Measurements from ENCODE around the gene TOB1. TPM values are rescaled to one million over a fixed set of nuclear protein-coding genes. Genes with fewer than 3 reads are reported as not detected.
"Not testable (repeated sequence)": the region's sequence is repeated elsewhere in the genome, so short reads cannot be mapped to it uniquely, and the experiment has no call there.

The TOB1 gene
- total RNA-seq, 1 donor from 2014 or later, result 15.5 TPM

DNA sequence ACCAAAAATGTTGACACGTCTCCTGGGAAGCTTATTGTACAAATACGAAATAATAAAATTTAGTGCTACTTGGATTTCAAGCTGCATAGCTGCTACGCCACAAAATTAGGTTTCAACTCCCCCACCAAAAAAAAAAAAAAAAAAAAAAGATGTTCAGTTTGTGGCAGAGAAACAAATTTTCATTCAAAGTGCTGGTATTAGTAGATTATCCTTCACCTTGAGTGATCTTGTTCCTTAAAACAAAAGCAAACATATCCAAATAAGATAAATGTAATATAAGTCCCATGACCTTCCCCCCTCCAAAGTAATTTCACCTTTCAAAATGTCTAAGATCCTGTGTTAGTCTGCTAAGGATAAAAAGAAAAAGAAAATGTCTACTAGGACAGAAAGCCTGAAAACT, 2.2 kb downstream of the TOB1 start:
- H3K27ac Mint-ChIP-seq (ENCODE audit: unreplicated experiment), result peak overlapping the region; percentile 25
- peaks cover 18% of the 10 kb centered on the region for H3K36me3 Mint-ChIP-seq (ENCODE audit: low read depth, unreplicated experiment)
- H3K9me3 Mint-ChIP-seq (ENCODE audit: unreplicated experiment), result no peaks in the 10 kb centered on the region
- DNase-seq (ENCODE audit: low spot score), result no peak
- peaks cover 25% of the 10 kb centered on the region for H3K4me1 Mint-ChIP-seq (ENCODE audit: unreplicated experiment)
- peaks cover 16% of the 10 kb centered on the region for H3K27me3 Mint-ChIP-seq (ENCODE audit: unreplicated experiment)
- no peak overlapping the region for H3K4me3 Mint-ChIP-seq (ENCODE audit: unreplicated experiment)
- TF ChIP-seq, protein P1, sequence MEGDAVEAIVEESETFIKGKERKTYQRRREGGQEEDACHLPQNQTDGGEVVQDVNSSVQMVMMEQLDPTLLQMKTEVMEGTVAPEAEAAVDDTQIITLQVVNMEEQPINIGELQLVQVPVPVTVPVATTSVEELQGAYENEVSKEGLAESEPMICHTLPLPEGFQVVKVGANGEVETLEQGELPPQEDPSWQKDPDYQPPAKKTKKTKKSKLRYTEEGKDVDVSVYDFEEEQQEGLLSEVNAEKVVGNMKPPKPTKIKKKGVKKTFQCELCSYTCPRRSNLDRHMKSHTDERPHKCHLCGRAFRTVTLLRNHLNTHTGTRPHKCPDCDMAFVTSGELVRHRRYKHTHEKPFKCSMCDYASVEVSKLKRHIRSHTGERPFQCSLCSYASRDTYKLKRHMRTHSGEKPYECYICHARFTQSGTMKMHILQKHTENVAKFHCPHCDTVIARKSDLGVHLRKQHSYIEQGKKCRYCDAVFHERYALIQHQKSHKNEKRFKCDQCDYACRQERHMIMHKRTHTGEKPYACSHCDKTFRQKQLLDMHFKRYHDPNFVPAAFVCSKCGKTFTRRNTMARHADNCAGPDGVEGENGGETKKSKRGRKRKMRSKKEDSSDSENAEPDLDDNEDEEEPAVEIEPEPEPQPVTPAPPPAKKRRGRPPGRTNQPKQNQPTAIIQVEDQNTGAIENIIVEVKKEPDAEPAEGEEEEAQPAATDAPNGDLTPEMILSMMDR (IDR thresholded peaks at IDR 0.05; ENCODE audit: unreplicated experiment), result no peak

DNA sequence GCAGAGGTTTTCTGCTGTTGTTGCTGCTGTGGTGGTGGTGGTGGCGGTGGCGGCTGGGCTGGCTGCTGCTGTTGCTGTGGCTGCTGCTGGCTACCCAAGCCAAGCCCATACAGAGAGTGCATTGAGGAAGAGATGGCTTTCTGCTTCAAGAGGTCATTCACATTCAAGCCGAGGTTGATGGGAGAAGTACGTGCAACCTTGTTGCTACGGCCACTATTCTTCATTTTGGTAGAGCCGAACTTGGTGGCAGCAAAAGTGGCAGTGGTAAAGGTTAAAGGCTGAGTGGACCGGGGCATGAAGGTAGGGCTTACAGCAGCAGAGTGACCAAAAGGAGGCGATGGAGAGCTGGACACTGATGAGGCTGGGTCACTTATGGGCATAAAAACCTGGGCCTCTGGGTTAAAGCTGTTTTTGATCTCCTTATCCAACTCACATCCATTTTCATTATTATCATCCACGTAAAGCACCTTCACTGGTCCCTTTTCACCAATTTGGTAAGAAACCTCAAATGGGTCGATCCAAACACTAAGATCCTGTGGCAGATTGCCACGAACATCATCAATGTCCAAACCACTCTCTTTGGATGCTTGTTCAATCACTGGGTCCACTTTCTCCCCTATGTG, 2.8 kb downstream of the TOB1 start:
- H3K27ac Mint-ChIP-seq (ENCODE audit: unreplicated experiment), result no peak overlapping the region
- H3K36me3 Mint-ChIP-seq (ENCODE audit: low read depth, unreplicated experiment), result peaks cover 18% of the 10 kb centered on the region
- no peaks in the 10 kb centered on the region for H3K9me3 Mint-ChIP-seq (ENCODE audit: unreplicated experiment)
- no peak overlapping the region for H3K4me3 Mint-ChIP-seq (ENCODE audit: unreplicated experiment)
- peak; percentile 63 for DNase-seq (ENCODE audit: low spot score)
- H3K27me3 Mint-ChIP-seq (ENCODE audit: unreplicated experiment), result peaks cover 16% of the 10 kb centered on the region
- peaks cover 20% of the 10 kb centered on the region for H3K4me1 Mint-ChIP-seq (ENCODE audit: unreplicated experiment)
- TF ChIP-seq, protein P1 (IDR thresholded peaks at IDR 0.05; ENCODE audit: unreplicated experiment), result peak; percentile 32

DNA sequence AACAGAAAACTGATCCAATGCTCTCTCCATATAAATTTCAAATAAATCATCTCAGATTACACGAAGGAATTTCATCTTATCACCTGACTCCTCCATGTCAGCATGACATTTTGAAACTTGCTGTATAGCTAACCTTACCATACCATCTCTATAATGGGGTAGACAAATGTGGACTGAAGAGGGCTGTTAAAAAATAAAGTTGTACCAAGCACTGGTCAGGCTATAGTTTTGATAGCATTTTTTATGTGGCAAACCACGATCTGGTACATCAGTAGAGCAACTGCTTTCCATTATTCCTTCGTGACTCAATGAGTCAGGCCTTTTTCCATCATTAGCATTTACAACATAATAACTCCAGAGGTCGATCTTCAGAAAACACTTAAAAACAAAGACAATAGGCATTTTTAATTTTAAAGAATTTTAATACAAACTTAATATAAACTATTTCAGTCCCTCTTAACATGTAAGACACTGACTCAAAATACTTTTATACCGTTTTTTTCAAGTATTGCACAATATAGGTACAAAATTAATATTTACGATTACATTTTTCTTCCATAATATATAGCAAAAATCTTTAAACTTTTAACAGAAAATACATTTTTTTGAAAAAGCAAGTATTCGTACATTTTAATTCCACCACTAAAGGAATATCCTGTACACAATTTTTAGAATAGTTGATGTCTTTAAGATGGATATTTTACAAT, 4.2 kb downstream of the TOB1 start:
- no peak for DNase-seq (ENCODE audit: low spot score)
- no peak overlapping the region for H3K4me3 Mint-ChIP-seq (ENCODE audit: unreplicated experiment)
- no peak overlapping the region for H3K27ac Mint-ChIP-seq (ENCODE audit: unreplicated experiment)
- peaks cover 7% of the 10 kb centered on the region for H3K27me3 Mint-ChIP-seq (ENCODE audit: unreplicated experiment)
- H3K9me3 Mint-ChIP-seq (ENCODE audit: unreplicated experiment), result no peaks in the 10 kb centered on the region
- peaks cover 10% of the 10 kb centered on the region for H3K4me1 Mint-ChIP-seq (ENCODE audit: unreplicated experiment)
- peaks cover 18% of the 10 kb centered on the region for H3K36me3 Mint-ChIP-seq (ENCODE audit: low read depth, unreplicated experiment)
- TF ChIP-seq, protein P1 (IDR thresholded peaks at IDR 0.05; ENCODE audit: unreplicated experiment), result no peak

DNA sequence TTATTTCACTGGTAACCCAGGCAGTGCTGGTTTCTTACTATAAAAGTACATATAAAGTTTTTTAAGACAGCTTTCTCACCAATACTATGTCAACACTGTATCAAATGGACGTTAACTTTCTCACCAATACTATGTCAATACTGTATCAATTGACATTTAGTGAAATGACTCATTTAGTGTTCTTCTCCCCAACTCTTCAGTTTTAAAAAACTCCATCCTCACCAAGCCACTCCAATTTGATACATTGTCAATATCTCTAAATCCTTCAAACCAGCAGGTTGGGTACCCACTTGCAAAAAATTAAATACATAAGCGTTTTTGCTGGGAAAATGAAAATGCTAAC, 4.8 kb downstream of the TOB1 start:
- Mint-ChIP-seq H3K4me3 (ENCODE audit: unreplicated experiment) (no peak overlapping the region), H3K9me3 (ENCODE audit: unreplicated experiment) (no peaks in the 10 kb centered on the region), H3K36me3 (ENCODE audit: low read depth, unreplicated experiment) (peaks cover 18% of the 10 kb centered on the region), H3K27me3 (ENCODE audit: unreplicated experiment) (peaks cover 7% of the 10 kb centered on the region), H3K4me1 (ENCODE audit: unreplicated experiment) (peaks cover 10% of the 10 kb centered on the region), H3K27ac (ENCODE audit: unreplicated experiment) (no peak overlapping the region)
- no peak for DNase-seq (ENCODE audit: low spot score)
- TF ChIP-seq, protein P1 (IDR thresholded peaks at IDR 0.05; ENCODE audit: unreplicated experiment), result no peak

GRCh38 chr17:50859727-50860126, 6.4 kb downstream of the TOB1 start:
- H3K27me3 Mint-ChIP-seq (ENCODE audit: unreplicated experiment); DNase-seq (ENCODE audit: low spot score); H3K4me3 Mint-ChIP-seq (ENCODE audit: unreplicated experiment); H3K9me3 Mint-ChIP-seq (ENCODE audit: unreplicated experiment); H3K27ac Mint-ChIP-seq (ENCODE audit: unreplicated experiment): not testable (repeated sequence)
- H3K36me3 Mint-ChIP-seq (ENCODE audit: low read depth, unreplicated experiment), result peaks cover 11% of the 10 kb centered on the region
- H3K4me1 Mint-ChIP-seq (ENCODE audit: unreplicated experiment), result peaks cover 13% of the 10 kb centered on the region
